Activated CD4-positive, alpha-beta T cell treated with anti-CD3 and anti-CD28 coated beads, Interleukin-2, amount 50 U/mL, for 48 hours (primary cell): ENCODE results near the gene CKAP5.

ENCODE experiments used
- DNase-seq, 2 experiments: peaks; one replicate each; pipeline ENCODE4 v3.0.0-alpha.2; 2020

CKAP5 gene

DNA sequence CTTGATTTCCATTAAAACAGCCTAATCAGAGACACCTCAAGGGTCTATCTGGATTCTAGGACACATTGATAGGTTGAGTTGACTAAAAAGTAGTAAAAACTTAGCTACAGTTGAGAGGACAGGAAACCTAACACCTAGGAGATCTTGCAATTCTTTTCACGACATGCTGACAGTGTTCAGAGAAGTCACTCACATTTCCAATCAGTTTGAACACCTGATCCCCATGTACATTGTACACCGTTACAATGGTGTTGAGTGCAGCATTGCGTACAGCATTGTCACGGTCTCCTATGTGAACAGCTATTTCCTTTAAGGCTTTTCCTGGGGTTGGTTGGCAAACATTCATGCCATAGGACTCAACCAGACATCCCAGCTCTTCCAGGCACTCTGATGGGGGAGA, 84.3 kb downstream of the CKAP5 start:
- DNase-seq: no peak

DNA sequence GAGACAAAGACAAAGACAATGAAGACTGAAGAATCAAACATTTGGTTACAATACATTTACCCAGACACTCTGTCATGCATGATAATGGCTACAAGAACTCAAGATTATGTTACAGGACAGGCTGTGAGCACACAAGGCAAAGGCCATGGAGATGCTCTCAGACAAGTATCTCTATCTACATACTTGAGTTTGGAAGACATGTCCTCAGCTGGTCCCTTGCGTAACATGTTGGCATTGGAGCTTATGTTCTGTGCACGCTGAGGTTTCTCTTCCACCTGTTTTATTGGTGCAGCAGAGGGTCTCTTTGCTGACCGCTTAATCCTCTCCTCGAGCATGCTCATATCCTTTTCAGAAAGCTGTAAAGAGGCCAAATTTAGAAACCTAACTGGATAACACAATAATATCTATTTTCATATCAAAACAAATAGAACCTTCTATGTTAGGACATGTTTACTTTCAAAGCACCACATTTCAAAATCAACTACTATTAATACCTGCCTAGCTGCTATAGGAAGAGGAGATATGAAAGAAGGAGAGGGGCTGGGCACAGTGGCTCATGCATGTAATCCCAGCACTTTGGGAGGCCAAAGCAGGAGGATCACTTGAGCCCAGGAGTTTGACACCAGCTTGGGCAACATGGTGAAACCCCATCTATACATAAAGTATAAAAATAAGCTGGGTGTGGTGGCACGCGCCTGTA, 85.5 kb downstream of the CKAP5 start:
- no peak for DNase-seq

DNA sequence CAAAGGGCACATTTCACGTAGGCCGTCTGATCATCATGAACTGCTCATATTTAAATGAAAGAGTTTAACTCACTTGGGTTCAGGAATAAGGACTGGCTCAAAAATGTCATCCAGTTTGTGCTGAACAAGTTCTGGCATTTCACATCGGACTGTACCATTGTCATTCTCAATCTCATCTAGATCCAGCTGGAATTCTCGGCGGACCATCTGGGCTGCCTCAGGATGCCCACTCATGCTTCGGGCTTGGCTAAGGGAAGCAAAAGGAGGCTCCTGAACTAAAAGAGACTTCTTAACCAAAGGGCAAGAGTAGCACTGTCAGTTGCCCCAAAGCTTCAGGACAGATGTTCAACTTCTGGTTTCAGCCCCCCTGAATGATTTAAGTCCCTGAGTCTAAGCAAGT, 86.9 kb downstream of the CKAP5 start:
- no peak for DNase-seq

DNA sequence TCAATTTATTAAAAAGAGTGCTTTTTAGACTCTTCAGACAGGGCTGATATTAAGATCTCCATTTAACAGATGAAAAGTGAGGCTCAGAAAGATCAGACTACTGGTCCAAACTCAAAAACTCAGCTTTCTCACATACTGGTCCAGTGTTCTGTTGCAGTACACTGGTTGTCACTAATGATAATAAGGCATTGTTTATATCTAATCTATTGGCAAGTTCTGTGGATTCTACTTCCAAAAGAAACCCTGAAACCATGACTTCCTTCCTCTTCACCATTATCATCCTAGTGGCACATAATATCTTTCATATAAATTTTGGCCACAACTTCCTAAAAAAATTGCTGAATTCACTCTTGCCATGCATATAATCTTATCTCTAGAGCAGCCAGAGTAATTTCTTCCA, 90.1 kb downstream of the CKAP5 start:
- DNase-seq: no peak

DNA sequence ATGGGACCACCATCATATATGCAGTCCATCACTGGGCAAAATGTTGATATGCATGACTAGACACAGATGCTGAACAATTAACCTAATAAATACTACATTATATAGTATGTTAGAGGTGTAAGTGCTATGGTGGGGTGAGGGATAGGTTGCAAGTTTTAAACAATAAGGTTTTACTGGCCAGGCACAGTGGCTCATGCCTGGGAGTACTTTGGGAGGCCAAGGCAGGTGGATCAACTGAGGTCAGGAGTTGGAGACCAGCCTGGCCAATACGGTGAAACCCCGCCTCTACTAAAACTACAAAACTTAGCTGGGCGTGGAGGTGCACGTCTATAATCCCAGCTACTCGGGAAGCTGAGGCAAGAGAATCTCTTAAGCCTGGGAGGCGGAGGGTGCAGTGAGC, 98.9 kb downstream of the CKAP5 start:
- no peak for DNase-seq

DNA sequence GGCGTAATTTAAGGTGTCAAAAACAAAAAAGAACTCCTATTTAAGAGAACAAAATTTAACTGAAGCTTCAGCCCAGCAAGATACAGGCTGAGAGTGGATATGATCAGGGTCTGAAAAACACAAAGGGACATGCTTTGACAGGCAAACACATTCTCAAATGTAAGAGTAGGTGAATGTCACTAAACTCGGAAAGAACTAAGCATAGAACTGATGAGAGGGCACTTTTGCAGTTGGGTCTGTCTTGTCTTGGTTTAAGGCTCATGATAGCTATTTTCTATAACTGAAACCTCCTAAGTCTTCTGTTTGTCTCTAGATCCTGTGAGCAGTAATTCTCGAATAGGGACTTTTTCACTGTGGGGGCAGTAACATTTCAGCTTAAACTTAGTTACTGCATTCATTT, 100.1 kb downstream of the CKAP5 start:
- DNase-seq: no peak

DNA sequence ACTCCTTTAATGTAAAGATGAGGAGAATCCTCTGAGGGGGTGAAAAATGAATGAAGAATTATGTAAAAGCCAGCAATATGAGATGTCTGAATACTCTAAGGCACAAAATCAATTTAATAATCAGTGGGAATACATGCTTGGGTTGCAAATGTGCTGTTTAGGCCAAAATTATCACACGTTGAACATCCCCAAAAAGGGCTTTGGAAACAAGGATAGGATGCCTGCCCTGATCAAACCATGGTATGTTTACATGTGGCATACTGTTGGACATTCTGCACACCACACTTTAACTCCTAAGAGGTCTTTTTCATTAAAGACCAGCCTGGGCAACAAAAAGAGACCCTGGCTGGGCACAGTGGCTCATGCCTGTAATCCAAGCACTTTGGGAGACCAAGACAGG, 100.8 kb downstream of the CKAP5 start:
- no peak for DNase-seq

DNA sequence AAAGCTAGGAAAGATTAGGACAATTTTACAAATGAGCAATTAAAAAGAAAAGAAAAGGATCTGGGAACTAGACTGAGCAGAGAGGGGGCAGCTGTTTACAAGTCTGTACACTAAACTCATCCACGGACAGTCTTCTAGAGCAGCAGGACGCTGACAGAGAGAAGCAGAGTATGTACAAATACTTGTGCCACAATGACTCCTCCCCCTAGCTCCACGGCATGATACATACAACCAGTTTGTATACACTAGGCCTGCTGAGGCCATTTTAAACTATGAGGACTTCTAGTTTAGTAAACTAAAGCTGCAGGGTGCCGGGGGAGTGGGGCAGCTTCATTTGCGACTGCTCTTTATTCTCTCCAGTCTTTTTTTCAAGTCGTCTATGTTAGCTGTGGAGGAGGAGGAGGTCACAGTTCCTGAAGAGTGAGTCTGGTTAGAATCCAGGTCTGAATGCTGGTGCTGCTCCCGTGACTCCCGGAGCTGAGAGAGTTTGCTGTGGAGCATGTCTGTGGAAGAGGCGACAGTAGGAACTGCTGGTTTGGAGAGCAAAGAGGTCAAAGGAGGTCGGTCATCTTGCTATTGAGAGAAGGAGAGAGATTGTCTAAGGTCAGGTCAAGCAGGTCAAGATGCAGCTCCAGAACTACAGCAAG, 102.3 kb downstream of the CKAP5 start:
- no peak for DNase-seq

DNA sequence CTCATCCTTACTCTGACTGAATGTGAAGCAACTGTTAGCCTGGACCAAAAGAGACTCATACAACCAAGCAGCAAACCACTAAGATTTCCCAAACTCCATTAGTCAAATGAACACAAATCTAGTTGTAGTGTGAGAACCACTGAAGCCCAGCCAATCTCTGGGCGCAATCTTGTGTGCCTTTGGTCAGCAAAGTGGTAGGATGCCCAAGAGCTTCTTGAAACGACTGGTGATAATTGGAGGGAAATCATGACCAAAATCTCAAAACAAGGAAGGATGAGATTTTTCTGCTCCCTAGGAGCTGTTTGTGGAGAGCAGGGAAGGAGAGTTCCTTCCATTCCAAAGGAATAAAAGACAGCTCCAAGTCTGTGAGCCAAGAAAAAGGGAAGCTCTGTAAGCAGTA, 103.0 kb downstream of the CKAP5 start:
- DNase-seq: no peak

DNA sequence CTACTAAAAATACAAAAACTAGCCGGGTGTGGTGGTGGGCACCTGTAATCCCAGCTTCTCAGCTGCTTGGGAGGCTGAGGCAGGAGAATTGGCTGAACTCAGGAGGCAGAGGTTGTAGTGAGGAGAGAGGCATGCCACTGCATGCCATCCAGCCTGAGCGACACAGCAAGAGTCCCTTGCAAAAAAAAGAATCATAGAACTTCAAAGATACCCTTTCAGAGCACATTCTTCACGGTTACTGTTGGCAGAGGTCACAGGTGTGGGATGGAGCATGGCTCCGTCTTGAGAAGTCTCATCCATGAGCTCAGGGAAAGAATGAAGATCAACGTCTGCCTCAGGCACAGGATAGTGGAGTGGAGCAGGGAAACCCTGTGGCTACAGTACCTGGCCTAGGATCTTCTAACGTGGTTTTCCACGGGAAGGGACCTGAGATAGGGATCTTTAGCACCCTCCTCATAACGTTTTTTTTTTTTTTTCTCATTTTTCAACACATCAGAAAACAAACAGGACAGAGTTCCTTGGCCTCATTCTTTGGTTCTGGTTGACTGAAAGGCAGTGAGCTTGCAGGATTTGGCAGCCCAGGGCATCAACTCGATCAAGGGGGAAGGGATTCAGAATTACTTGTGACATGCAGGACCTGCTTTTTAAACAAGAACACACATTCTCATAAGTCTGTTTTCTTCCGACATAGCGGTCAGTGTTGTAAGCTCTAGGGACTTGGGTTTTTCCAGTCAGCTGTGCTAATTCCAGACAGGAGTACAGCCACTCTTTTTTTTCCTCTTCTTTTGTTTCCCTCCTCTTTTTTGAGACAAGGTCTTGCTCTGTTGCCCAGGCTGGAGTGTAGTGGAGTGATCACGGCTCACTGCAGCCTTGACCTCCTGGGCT, 104.2 kb downstream of the CKAP5 start:
- DNase-seq: no peak

DNA sequence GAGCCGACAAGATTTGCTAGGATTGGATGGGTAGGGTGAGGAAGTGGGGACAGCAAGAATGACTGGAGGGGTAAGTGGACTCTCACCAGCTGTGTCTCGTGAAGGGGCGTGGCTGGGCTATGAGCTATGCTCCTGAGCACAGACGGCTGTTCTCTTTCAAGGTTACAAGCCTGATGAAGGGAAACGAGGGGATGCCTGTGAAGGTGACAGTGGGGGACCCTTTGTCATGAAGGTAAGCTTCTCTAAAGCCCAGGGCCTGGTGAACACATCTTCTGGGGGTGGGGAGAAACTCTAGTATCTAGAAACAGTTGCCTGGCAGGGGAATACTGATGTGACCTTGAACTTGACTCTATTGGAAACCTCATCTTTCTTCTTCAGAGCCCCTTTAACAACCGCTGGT, 107.2 kb downstream of the CKAP5 start:
- no peak for DNase-seq

DNA sequence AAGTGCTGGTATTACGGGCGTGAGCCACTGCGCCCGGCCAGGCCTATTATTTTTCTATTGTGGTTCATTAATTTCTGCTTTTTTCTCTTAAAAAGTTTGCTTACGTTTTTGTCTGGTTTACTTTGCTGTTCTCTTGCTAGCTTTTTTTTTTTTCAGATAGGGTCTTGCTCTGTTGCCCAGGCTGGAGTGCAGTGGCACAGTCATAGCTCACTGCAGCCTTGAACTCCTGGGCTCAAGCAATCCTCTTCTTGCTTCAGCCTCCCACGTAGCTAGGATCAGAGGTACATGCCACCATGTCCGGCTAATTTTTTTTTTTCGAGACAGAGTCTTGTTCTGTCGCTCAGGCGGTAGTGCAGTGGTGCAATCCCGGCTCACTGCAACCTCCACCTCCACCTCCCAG, 108.4 kb downstream of the CKAP5 start:
- no peak for DNase-seq

DNA sequence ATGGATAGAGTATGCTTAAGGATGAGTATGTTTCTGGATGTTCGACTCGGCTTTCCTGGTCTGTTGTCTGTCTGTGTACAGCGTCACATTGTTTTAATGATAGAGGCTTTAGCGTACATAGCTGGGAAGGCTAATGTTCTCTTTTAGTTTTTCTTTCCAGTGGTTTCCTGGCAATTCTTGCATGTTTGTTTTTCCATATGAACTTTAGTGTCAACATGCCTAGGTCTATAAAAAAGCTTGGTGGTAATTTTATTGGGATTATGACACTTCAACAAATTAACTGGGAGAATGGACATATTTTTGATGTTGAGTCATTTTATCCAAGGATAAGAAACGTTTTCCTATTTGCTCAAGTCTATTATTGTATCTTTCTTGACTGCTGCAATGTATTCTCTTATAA, 109.5 kb downstream of the CKAP5 start:
- DNase-seq: no peak

DNA sequence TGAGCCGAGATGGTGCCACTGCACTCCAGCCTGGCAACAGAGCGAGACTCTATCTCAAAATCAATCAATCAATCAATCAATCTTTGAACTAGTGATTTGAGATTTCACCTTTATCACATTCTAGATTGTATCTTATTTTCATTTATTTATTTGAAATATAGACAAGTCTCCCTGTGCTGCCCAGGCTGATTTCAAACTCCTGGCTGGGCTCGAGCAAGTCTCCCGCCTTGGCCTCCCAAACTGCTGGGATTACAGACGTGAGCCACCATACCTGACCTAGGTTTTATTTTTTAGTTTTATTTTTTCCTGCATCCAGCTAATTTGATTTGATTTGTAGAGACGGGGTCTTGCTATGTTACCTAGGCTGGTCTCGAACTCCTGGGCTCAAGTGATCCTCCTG, 109.9 kb downstream of the CKAP5 start:
- no peak for DNase-seq

DNA sequence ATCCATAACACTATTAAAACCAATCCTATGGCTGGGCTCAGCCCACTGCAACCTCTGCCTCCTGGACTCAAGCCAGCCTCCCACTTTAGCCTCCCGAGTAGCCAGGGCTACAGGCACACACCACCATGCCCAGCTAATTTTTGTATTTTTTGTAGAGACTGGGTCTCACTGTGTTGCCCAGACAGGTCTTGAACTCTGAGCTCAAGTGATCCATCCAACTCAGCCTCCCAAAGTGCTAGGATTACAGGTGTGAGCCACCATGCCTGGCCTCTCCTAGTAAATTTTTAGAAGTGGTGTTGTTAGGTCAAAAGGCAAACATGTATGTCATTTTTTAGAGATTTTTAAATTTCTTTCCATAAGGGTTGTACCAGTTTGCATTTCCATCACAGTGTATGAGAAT, 112.8 kb downstream of the CKAP5 start:
- no peak for DNase-seq

DNA sequence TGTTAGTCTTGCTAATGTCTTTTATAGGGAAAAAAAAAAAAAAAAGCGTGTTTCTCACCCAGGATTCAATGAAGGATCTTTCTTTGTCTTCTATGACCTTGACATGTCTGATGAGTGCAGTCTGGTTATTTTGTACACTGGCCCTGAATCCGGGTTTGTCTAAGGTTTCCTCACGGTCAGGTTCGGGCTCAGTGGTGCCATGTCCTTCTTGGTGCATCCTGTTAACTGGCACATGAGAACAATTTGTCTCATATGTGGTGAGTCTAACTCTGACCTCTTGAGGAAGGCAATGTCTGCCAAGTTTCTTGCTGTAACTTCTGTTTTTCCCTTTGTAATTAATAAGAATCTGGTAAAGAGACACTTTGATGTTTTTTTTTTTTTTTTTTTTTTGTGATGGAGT, 114.5 kb downstream of the CKAP5 start:
- no peak for DNase-seq

DNA sequence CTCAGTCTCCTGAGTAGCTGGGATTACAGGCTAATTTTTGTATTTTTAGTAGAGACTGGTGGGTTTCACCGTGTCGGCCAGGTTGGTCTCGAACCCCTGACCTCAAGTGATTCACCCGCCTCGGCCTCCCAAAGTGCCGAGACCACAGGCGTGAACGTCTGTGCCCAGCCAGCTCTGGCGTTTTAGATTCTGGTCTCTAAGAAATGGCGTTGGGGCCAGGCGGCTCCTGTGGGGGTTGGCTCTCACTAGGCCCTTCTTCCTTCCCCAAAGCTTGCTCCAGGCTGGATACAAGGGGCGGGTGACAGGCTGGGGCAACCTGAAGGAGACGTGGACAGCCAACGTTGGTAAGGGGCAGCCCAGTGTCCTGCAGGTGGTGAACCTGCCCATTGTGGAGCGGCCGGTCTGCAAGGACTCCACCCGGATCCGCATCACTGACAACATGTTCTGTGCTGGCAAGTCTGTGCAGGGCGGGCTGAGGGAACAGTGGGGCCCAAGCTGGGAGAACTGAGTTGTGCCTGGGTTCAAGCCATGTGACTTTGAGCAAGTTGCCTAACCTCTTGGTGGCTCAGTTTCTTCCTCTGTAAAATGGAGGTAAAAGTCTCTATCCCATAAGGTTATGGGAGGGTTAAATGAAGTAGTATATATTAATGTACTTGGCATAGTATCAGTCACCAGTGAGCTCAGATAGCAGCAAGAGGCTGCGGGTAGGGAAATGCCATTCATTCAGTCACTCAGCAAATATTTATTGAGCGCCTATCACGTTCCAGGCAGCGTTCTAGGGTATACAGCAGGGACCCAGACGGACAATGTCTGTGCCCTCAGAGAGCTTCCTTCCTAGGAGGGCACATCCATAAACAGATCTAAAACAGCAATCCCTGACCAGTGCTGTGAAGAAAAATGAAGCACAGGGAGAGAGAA, 116.7 kb downstream of the CKAP5 start:
- no peak for DNase-seq

DNA sequence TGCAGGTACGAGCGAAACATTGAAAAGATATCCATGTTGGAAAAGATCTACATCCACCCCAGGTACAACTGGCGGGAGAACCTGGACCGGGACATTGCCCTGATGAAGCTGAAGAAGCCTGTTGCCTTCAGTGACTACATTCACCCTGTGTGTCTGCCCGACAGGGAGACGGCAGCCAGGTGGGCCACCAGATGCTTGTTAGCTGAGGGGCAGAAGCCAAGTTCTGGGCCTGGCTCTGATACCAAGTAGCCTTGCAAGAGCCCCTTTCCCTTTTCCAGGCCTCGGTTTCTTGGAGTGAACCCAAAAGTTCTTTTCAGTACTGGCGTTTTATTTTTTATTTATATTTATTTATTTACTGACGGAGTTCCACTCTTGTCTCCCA, 117.4 kb downstream of the CKAP5 start:
- no peak for DNase-seq

DNA sequence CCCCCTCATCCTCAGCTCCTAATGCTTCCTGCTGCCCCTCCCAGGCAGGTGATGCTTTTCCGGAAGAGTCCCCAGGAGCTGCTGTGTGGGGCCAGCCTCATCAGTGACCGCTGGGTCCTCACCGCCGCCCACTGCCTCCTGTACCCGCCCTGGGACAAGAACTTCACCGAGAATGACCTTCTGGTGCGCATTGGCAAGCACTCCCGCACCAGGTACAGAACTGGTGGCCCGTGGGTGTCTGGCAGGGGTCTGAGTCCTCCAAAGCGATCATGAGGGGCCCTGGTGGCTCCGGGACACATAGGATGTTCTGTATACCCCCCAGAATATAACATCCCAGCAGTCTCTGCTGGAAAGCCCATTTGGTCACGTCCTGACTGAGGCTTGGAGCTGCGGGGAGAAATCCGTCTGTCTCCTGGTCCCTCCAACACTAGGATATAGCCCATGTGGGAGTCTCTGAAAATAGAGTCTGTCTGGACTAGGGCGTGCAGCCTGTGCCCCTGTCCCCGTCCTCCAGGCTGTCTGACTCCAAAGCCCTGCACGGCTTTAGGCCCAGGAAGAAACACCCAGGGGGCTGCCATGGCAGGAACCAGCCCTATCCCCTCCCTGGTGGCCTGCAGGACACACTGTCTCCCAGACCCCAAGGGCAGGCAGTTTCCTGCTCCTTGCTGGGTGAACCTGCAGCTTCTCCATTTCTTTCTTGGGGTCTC, 118.0 kb downstream of the CKAP5 start:
- no peak for DNase-seq

DNA sequence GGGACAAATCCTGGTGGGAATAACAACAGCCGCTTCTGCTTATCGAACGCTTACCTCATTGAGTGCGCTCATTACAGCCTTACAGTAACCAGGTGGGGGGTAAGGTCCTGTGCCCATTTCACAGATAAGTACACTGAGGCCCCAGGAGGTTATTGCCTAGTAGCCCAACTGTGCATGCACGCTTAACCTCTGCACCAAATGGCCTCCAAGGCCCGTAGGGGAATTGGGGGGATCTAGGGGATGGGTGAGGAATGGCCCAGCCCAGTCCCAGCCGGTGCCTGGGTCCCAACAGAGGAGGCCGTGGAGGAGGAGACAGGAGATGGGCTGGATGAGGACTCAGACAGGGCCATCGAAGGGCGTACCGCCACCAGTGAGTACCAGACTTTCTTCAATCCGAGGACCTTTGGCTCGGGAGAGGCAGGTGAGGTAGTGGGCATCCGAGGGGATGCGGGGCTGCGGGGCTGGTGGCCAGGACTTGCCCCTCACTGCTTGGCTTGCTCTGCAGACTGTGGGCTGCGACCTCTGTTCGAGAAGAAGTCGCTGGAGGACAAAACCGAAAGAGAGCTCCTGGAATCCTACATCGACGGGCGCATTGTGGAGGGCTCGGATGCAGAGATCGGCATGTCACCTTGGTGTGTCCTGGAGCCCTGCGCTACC, 119.7 kb downstream of the CKAP5 start:
- no peak for DNase-seq

DNA sequence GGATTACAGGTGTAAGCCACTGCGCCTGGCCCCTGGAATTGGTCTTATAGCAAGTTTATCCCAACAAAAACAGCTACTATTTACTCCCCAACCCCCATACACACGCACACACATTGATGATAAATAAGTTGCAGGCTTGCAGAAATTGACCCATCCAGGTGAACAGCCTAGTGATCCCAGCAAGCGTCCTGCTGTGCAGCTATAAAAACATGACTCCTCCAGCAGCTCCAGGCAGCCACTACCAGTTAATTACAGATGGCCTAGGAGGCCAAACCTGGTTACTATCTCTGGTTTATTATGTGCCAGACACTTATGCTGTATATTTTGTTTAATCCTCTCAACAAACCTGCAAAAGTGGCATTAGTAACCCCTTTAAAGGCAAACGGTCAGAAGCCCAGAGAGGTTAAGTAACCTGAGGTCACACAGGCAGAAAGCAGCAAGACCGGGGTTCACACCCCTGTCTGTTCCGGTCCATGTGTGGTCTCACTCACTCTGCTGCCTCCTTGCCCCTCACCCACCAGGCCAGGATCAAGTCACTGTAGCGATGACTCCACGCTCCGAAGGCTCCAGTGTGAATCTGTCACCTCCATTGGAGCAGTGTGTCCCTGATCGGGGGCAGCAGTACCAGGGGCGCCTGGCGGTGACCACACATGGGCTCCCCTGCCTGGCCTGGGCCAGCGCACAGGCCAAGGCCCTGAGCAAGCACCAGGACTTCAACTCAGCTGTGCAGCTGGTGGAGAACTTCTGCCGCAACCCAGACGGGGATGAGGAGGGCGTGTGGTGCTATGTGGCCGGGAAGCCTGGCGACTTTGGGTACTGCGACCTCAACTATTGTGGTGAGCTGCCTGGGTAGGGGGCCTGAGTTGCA, 120.5 kb downstream of the CKAP5 start:
- DNase-seq: no peak
